B cell (primary cell): ENCODE data around the gene ULBP2. TPM values are rescaled to one million over a fixed set of nuclear protein-coding genes. Genes with fewer than 3 reads are reported as not detected.
"Not testable (repeated sequence)": the region's sequence is repeated elsewhere in the genome, so short reads cannot be mapped to it uniquely, and the experiment has no call there.

Experiments
- ATAC-seq: fragments of 200-7000 bp; cut with Tn5 transposase; one replicate; pipeline ENCODE4 v1.10.0; 2021; ENCODE audit warnings: low read depth, mild to moderate bottlenecking, moderate number of reproducible peaks, moderate library complexity
- CTCF ChIA-PET: fragments of 350-600 bp; sonication (Branson Sonifier 250); formaldehyde crosslinking; loops from one replicate; lab custom pipeline; 2021; ENCODE audit warnings: antibody characterized with exemption, inconsistent platforms; lab: Charles Lee
- POLR2A ChIA-PET: fragments of 350-600 bp; sonication (Branson Sonifier 250); formaldehyde crosslinking; loops from one replicate; lab custom pipeline; 2021; ENCODE audit warnings: antibody characterized with exemption; lab: Charles Lee
- DNase-seq: peaks from one replicate; pipeline ENCODE4 v3.0.0; 2013
- H2AFZ ChIP-seq: 2 replicates; pipeline ENCODE4 v1.6.1; 2012; ENCODE audit warnings: mild to moderate bottlenecking, low read depth, low read length; ENCODE audit not compliant: insufficient read depth, poor library complexity, severe bottlenecking
- H3K27ac ChIP-seq, 2 donors: 1 replicate in 1 of 2; 2 replicates in 1 of 2; pipeline ENCODE4 v1.5.1; 2012 to 2013; ENCODE audit warnings: low read length in 2 of 2, mild to moderate bottlenecking in 2 of 2, moderate library complexity in 1 of 2
- H3K27me3 ChIP-seq, 4 experiments: fragments of 200-600 bp in 1 of 4; sonication (generic) in 1 of 4; replicated peaks in 1 of 4; 1 replicate in 2 of 4; 2 replicates in 2 of 4; pipeline versions ENCODE4 v1.6.1 to v1.7.0; 2013 to 2016; ENCODE audit warnings: low read length in 3 of 4, mild to moderate bottlenecking in 2 of 4, mixed read lengths in 1 of 4, moderate library complexity in 1 of 4; ENCODE audit not compliant: insufficient read depth in 4 of 4, control insufficient read depth in 3 of 4; ENCODE audit errors: control extremely low read depth in 1 of 4
- H3K36me3 ChIP-seq, 2 experiments: replicated peaks in 1 of 2; 1 replicate in 1 of 2; 2 replicates in 1 of 2; pipeline versions ENCODE4 v1.6.1 to v1.7.1; 2013; ENCODE audit warnings: low read length in 1 of 2; ENCODE audit not compliant: insufficient read depth in 2 of 2, control insufficient read depth in 1 of 2; ENCODE audit errors: control extremely low read depth in 1 of 2, extremely low read depth in 1 of 2
- H3K4me1 ChIP-seq, 2 donors: fragments of 200-600 bp in 1 of 2; sonication (generic) in 1 of 2; 1 replicate in 1 of 2; 2 replicates in 1 of 2; pipeline versions ENCODE4 v1.5.1 to v1.6.1; 2013 to 2017; ENCODE audit warnings: low read length in 2 of 2; ENCODE audit not compliant: control insufficient read depth in 2 of 2, insufficient read depth in 2 of 2
- H3K4me2 ChIP-seq: replicated peaks from 2 replicates; pipeline ENCODE3; 2012; ENCODE audit warnings: mild to moderate bottlenecking, low read depth, low read length; ENCODE audit not compliant: poor library complexity, severe bottlenecking
- H3K4me3 ChIP-seq, 5 experiments: fragments of 200-600 bp in 1 of 5; sonication (generic) in 1 of 5; 1 replicate in 3 of 5; 2 replicates in 2 of 5; pipeline versions ENCODE4 v1.5.1 to v1.7.0; 2011 to 2016; ENCODE audit warnings: low read length in 4 of 5, mild to moderate bottlenecking in 4 of 5, low read depth in 2 of 5, control low read depth in 1 of 5, moderate library complexity in 1 of 5; ENCODE audit not compliant: insufficient read depth in 1 of 5; ENCODE audit errors: control extremely low read depth in 1 of 5, extremely low read depth in 1 of 5
- H3K79me2 ChIP-seq: fragments of 200-600 bp; sonication (generic); one replicate; pipeline ENCODE4 v1.6.0; 2016; ENCODE audit warnings: low read length; ENCODE audit not compliant: control insufficient read depth, insufficient read depth
- H3K9ac ChIP-seq: fragments of 200-600 bp; sonication (generic); 2 replicates; pipeline ENCODE4 v1.6.1; 2017; ENCODE audit warnings: mild to moderate bottlenecking, low read length, moderate library complexity
- H3K9me3 ChIP-seq, 3 donors: one replicate each; pipeline versions ENCODE4 v1.6.1 to v1.7.1; 2013; ENCODE audit warnings: low read length in 2 of 3; ENCODE audit not compliant: control insufficient read depth in 2 of 3, insufficient read depth in 1 of 3; ENCODE audit errors: control extremely low read depth in 1 of 3
- H4K20me1 ChIP-seq: 2 replicates; pipeline ENCODE4 v1.6.0; 2012; ENCODE audit warnings: mild to moderate bottlenecking, low read length; ENCODE audit not compliant: insufficient read depth, control insufficient read depth, poor library complexity, severe bottlenecking
- H3K27ac Mint-ChIP-seq: one replicate; pipeline ENCODE4 v1.8.0; 2021; ENCODE audit warnings: mixed read lengths
- H3K27me3 Mint-ChIP-seq: one replicate; pipeline ENCODE4 v1.8.0; 2021; ENCODE audit warnings: mixed read lengths
- H3K4me1 Mint-ChIP-seq: one replicate; pipeline ENCODE4 v1.8.0; 2021; ENCODE audit warnings: mixed read lengths
- H3K4me3 Mint-ChIP-seq: one replicate; pipeline ENCODE4 v1.8.0; 2021; ENCODE audit warnings: mixed read lengths
- H3K9me3 Mint-ChIP-seq: one replicate; pipeline ENCODE4 v1.8.0; 2022; ENCODE audit warnings: mixed read lengths; ENCODE audit not compliant: insufficient read depth
- EZH2 ChIP-seq: IDR thresholded peaks from 2 replicates; pipeline ENCODE4 v1.6.1; 2012; ENCODE audit warnings: borderline replicate concordance, low read depth, mild to moderate bottlenecking, moderate library complexity, low read length; ENCODE audit not compliant: insufficient read depth, poor library complexity, severe bottlenecking
- WGBS: methylation state at CpG from one replicate; pipeline ENCODE4 v1.1.5; 2013; ENCODE audit warnings: missing lambda C conversion rate; ENCODE audit not compliant: insufficient coverage; 5-methylcytosine and 5-hydroxymethylcytosine counted together
- intact Hi-C: fragments of 100-400 bp; cut with micrococcal nuclease; formaldehyde crosslinking; loops from one replicate; pipeline ENCODE4 v1.10.0; 2022
- polyA plus RNA-seq: library from polyadenylated mRNA; depleted of rRNA; stranded (reverse); fragments of >200 nt; gene quantifications from 2 replicates; pipeline ENCODE4 v1.2.3, GENCODE V29; 2012
- total RNA-seq, 2 donors: library from RNA; stranded (reverse); fragments of 120-200 nt in 1 of 2; gene quantifications; 1 replicate in 1 of 2; 2 replicates in 1 of 2; pipeline versions ENCODE4 v1.2.3 to v1.2.4, GENCODE V29; 2013 to 2022
- TF ChIP-seq, protein P1 (sequence below): fragments of 200-600 bp; IDR thresholded peaks from one replicate; pipeline ENCODE4 v1.8.0; 2022; ENCODE audit warnings: antibody characterized with exemption, mild to moderate bottlenecking

ULBP2 gene
- total and polyA plus RNA-seq, 2 donors (not counting 1 experiment from before 2014, with no cell fraction given) = 0.31 TPM; not detected in 1

DNA sequence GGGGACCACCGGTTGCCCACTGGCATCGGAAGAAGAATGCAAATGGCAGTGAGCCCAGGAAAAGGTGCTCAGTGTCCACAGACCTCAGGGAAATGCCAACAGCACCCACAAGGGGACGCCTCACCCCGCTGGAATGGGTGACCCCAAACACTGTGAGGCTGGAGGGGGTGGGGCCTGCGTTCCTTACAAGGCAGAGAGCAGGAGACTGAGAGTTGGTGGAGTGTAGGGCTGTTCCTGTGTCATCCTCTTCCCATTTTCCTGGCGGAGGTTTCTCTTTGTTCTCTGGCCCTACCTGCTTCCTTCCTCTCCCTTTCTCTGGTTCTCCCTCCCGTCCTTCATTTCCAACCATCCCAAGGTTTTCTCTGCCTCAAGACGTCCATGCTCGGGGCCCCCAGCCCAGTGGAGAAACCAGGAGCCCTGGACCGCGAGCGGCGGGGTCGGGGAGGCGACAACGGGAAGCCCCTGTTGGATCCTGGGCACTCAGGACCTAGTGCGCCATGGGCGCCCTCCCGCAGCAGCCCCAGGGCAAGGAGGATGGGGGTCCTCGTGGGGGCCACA is 3.7 kb upstream of the ULBP2 start:
- H3K36me3 ChIP-seq, POLR2A ChIA-PET, DNase-seq, H3K27ac Mint-ChIP-seq, H4K20me1 ChIP-seq, H3K9me3 Mint-ChIP-seq, H3K27ac ChIP-seq, H3K79me2 ChIP-seq: not testable (repeated sequence)
- Histone ChIP-seq H3K4me1 (peaks cover 43 to 52% of the 10 kb centered on the region in 2 donors), H3K4me2 (peak overlapping the region; percentile 85), H2AFZ (peak overlapping the region; percentile 61), H3K4me3 (peak overlapping the region in 4 of 5 experiments; percentile 48 to 59 (median 53)), H3K27me3 (peaks cover 2 to 89% (median 69%) of the 10 kb centered on the region in 4 experiments), H3K9me3 (peaks cover 0 to 33% (median 0%) of the 10 kb centered on the region in 3 donors), H3K9ac (peak overlapping the region; percentile 55)
- CTCF ChIA-PET = interaction anchor here (0.8 kb wide), 1 partner anchor 79 kb away, joined by 3 read pairs; no protein-coding TSS in a partner anchor
- H3K27me3 Mint-ChIP-seq = peaks cover 79% of the 10 kb centered on the region
- TF ChIP-seq, protein P1, sequence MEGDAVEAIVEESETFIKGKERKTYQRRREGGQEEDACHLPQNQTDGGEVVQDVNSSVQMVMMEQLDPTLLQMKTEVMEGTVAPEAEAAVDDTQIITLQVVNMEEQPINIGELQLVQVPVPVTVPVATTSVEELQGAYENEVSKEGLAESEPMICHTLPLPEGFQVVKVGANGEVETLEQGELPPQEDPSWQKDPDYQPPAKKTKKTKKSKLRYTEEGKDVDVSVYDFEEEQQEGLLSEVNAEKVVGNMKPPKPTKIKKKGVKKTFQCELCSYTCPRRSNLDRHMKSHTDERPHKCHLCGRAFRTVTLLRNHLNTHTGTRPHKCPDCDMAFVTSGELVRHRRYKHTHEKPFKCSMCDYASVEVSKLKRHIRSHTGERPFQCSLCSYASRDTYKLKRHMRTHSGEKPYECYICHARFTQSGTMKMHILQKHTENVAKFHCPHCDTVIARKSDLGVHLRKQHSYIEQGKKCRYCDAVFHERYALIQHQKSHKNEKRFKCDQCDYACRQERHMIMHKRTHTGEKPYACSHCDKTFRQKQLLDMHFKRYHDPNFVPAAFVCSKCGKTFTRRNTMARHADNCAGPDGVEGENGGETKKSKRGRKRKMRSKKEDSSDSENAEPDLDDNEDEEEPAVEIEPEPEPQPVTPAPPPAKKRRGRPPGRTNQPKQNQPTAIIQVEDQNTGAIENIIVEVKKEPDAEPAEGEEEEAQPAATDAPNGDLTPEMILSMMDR = peak; percentile 25
- H3K4me1 Mint-ChIP-seq = peaks cover 43% of the 10 kb centered on the region
- H3K4me3 Mint-ChIP-seq = peak overlapping the region; percentile 88
- intact Hi-C loops = loop anchor here (2.0 kb wide), 1 partner anchor 25 kb away; the partner anchor contains the start of gene ULBP1
- 4% methylated on average over 15 of the region's 20 CpGs for WGBS
- ATAC-seq = peak; percentile 12

DNA sequence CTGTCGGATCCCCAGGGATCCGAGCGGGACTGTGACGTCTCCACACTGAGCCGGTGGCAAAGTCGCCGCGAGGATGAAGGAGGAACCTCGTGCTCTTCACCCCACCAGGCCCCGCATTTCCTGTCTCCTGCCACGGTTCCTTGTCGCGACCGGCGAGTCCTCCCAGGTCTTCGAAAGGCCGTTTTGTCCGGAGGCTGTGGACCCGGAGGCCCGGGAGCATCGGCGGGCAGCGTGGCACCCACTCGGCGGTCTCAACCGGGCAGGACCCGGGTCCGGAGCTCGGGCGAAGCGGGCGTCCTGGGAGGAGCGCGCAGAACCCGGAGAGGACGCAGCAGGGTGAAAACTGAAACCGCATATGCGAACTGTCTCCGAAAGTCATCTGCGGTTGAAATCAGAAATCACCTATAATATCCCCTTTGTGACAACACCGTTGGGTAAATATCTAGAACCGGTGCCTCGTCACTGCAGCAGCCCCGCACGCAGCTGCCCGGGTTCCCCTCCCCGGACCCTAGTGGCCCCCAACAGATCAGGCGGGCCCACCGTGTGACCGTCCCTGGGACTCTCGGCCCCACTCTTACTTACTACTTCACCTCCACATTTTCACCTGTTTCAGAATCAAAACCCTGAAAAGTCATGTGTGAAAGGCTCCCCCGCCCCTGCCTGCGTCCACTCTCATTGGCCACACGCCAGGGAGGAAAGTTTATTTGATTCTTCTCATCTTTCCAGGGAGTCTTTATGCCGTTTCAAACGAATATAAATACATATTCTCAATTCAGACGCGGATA is 3.1 kb upstream of the ULBP2 start:
- ChIA-PET POLR2A (no interaction called here), CTCF (interaction anchor here (0.8 kb wide), 1 partner anchor 78 kb away, joined by 3 read pairs; no protein-coding TSS in a partner anchor)
- peak overlapping the region; percentile 58 for H3K27ac Mint-ChIP-seq
- H3K4me3 Mint-ChIP-seq = peak overlapping the region; percentile 88
- TF ChIP-seq EZH2 = no peak
- TF ChIP-seq, protein P1 = no peak
- H3K27ac ChIP-seq = no peak overlapping the region
- peaks cover 0 to 33% (median 0%) of the 10 kb centered on the region in 3 donors for H3K9me3 ChIP-seq
- intact Hi-C loops = loop anchor here (2.0 kb wide), 1 partner anchor 24 kb away; the partner anchor contains the start of gene ULBP1
- no peaks in the 10 kb centered on the region for H3K36me3 ChIP-seq
- peak overlapping the region; percentile 85 for H3K4me2 ChIP-seq
- WGBS = 1% methylated on average over 54 of the region's 58 CpGs
- ATAC-seq (peak; percentile 49), DNase-seq (peak; percentile 94)
- peak overlapping the region; percentile 55 for H3K9ac ChIP-seq
- no peaks in the 10 kb centered on the region for H3K79me2 ChIP-seq
- peaks cover 43 to 52% of the 10 kb centered on the region in 2 donors for H3K4me1 ChIP-seq
- peaks cover 2 to 83% (median 63%) of the 10 kb centered on the region in 4 experiments for H3K27me3 ChIP-seq
- H3K9me3 Mint-ChIP-seq = no peaks in the 10 kb centered on the region
- H4K20me1 ChIP-seq = no peaks in the 10 kb centered on the region
- peak overlapping the region in 4 of 5 experiments; percentile 48 to 59 (median 53) for H3K4me3 ChIP-seq
- peaks cover 43% of the 10 kb centered on the region for H3K4me1 Mint-ChIP-seq
- peak overlapping the region; percentile 61 for H2AFZ ChIP-seq
- H3K27me3 Mint-ChIP-seq = peaks cover 73% of the 10 kb centered on the region
